Measurements from ENCODE around the gene DDX5. TPM values are rescaled to one million over a fixed set of nuclear protein-coding genes. Genes with fewer than 3 reads are reported as not detected.

DDX5 gene
- total and polyA plus RNA-seq, 2 of the 13 experiments (the other 11 are each of a cell fraction or from before 2014, with no cell fraction given): 503 to 684 TPM

- peak; percentile 88 for TF ChIP-seq ZNF317 (CRISPR knock-in tag; IDR thresholded peaks at IDR 0.05)
- TF ChIP-seq E2F5 (CRISPR knock-in tag; conservative IDR thresholded peaks at IDR 0.05): no peak; the same call in 1 of the 2 replicates
- peak; percentile 79 for TF ChIP-seq CHD2 (IDR thresholded peaks at IDR 0.05; ENCODE audit: low read depth, low read length)
- no peak for TF ChIP-seq SMARCC2 (IDR thresholded peaks at IDR 0.05)
- peak; percentile 25; the same call in 1 of the 2 replicates for TF ChIP-seq NCOA2 (CRISPR knock-in tag; IDR thresholded peaks at IDR 0.05)
- peak; percentile 89; the same call in 1 of the 2 replicates for TF ChIP-seq ZNF235 (CRISPR knock-in tag; IDR thresholded peaks at IDR 0.05; ENCODE audit: borderline replicate concordance)
- TF ChIP-seq CENPBD1 (CRISPR knock-in tag; IDR thresholded peaks at IDR 0.05; ENCODE audit: borderline replicate concordance, low read depth): 0 out of 2 replicates have a peak, but pooled peaks have one; percentile 49
- TF ChIP-seq TCF7 (IDR thresholded peaks at IDR 0.05; ENCODE audit: low read depth): no peak
- TF ChIP-seq ZFP90 (CRISPR knock-in tag; IDR thresholded peaks at IDR 0.05; ENCODE audit: borderline replicate concordance): peak; percentile 84; the same call in 1 of the 2 replicates
- peak; percentile 26; the same call in 1 of the 2 replicates for TF ChIP-seq SRF (IDR thresholded peaks at IDR 0.05; ENCODE audit: low read depth, low read length)
- TF ChIP-seq TAF15 (IDR thresholded peaks at IDR 0.05; ENCODE audit: low read depth, low read length, poor library complexity, severe bottlenecking): no peak
- no peak for TF ChIP-seq ZNF282 (IDR thresholded peaks at IDR 0.05; ENCODE audit: partially characterized antibody)
- peak; percentile 60 for TF ChIP-seq MNT (IDR thresholded peaks at IDR 0.05)
- no peak; the same call in none of the 2 replicates for TF ChIP-seq KLF11 (CRISPR knock-in tag; IDR thresholded peaks at IDR 0.05)
- TF ChIP-seq ZNF777 (CRISPR knock-in tag; IDR thresholded peaks at IDR 0.05): no peak
- peak; percentile 19; the same call in 1 of the 2 replicates for TF ChIP-seq PAWR (CRISPR knock-in tag; IDR thresholded peaks at IDR 0.05; ENCODE audit: borderline replicate concordance)
- peak; percentile 94; the same call in 1 of the 2 replicates for TF ChIP-seq MYPOP (CRISPR knock-in tag; IDR thresholded peaks at IDR 0.05)
- no peak for TF ChIP-seq ZNF879 (CRISPR knock-in tag; IDR thresholded peaks at IDR 0.05)
- no peak for TF ChIP-seq ZNF746 (CRISPR knock-in tag; IDR thresholded peaks at IDR 0.05)
- TF ChIP-seq NR2C2 (CRISPR knock-in tag; IDR thresholded peaks at IDR 0.05; ENCODE audit: borderline replicate concordance): peak; percentile 89
- TF ChIP-seq BRCA1 (CRISPR knock-in tag; IDR thresholded peaks at IDR 0.05): peak; percentile 27; the same call in 1 of the 2 replicates
- no peak for TF ChIP-seq THAP7 (CRISPR knock-in tag; IDR thresholded peaks at IDR 0.05)
- no peak for TF ChIP-seq ZNF619 (CRISPR knock-in tag; IDR thresholded peaks at IDR 0.05)
- TF ChIP-seq ZNF713 (CRISPR knock-in tag; IDR thresholded peaks at IDR 0.05): 0 out of 2 replicates have a peak, but pooled peaks have one; percentile 69
- no peak; the same call in 1 of the 2 replicates for TF ChIP-seq ZNF44 (CRISPR knock-in tag; IDR thresholded peaks at IDR 0.05)
- peak; percentile 46; the same call in 1 of the 2 replicates for TF ChIP-seq ZNF264 (CRISPR knock-in tag; IDR thresholded peaks at IDR 0.05)
- TF ChIP-seq CCDC6 (CRISPR knock-in tag; IDR thresholded peaks at IDR 0.05): peak; percentile 99
Measured at GRCh38 chr17:64496786-64497564, 9.1 kb downstream of the DDX5 start, which contains the start of gene POLG2 (continued).

Measured in HepG2 (cell line).